Subcutaneous abdominal adipose tissue (tissue), 5 donors: ENCODE data around the gene MRPL19.
A peak's percentile ranks its signal among the peaks of the same experiment; 100 is the strongest.

ENCODE experiments used
- H3K27ac ChIP-seq: one replicate; pipeline ENCODE4 v1.7.0; 2013; ENCODE audit warnings: low read depth, mild to moderate bottlenecking, inconsistent platforms, low read length, moderate library complexity
- H3K27me3 ChIP-seq, 5 donors: one replicate each; pipeline ENCODE4 v1.7.0; 2013; ENCODE audit warnings: low read length in 5 of 5, inconsistent platforms in 1 of 5; ENCODE audit not compliant: control insufficient read depth in 5 of 5, insufficient read depth in 4 of 5
- H3K36me3 ChIP-seq, 5 donors: one replicate each; pipeline ENCODE4 v1.7.0; 2013; ENCODE audit warnings: low read length in 5 of 5; ENCODE audit not compliant: control insufficient read depth in 5 of 5, insufficient read depth in 5 of 5
- H3K4me1 ChIP-seq, 5 donors: one replicate each; pipeline ENCODE4 v1.7.0; 2013; ENCODE audit warnings: low read length in 5 of 5, mild to moderate bottlenecking in 3 of 5, moderate library complexity in 1 of 5; ENCODE audit not compliant: control insufficient read depth in 5 of 5, insufficient read depth in 5 of 5
- H3K4me3 ChIP-seq, 5 donors: one replicate each; pipeline ENCODE4 v1.7.0; 2013; ENCODE audit warnings: low read length in 5 of 5, low read depth in 1 of 5
- H3K9ac ChIP-seq, 5 donors: one replicate each; pipeline ENCODE4 v1.7.0; 2013; ENCODE audit warnings: low read length in 5 of 5, mild to moderate bottlenecking in 4 of 5, moderate library complexity in 3 of 5
- H3K9me3 ChIP-seq, 5 donors: one replicate each; pipeline ENCODE4 v1.7.0; 2013; ENCODE audit warnings: low read length in 5 of 5; ENCODE audit not compliant: control insufficient read depth in 5 of 5
- donor health status: healthy.
- donor health status: healthy.
- donor health status: healthy.
- donor health status: healthy.
- donor health status: healthy.

The MRPL19 gene

GRCh38 chr2:75606761-75607399 lies 39.7 kb upstream of the MRPL19 start:
- Histone ChIP-seq H3K4me1 (peaks cover 0 to 13% (median 4%) of the 10 kb centered on the region in 5 donors), H3K36me3 (no peaks in the 10 kb centered on the region), H3K27me3 (peaks cover 6 to 26% (median 9%) of the 10 kb centered on the region in 5 donors), H3K27ac (no peak overlapping the region), H3K9ac (no peak overlapping the region), H3K4me3 (no peak overlapping the region), H3K9me3 (no peaks in the 10 kb centered on the region)

GRCh38 chr2:75607400-75607798 lies 39.2 kb upstream of the MRPL19 start:
- Histone ChIP-seq H3K9me3 (no peaks in the 10 kb centered on the region), H3K4me3 (no peak overlapping the region), H3K36me3 (no peaks in the 10 kb centered on the region), H3K27ac (no peak overlapping the region), H3K9ac (no peak overlapping the region), H3K4me1 (peaks cover 0 to 17% (median 6%) of the 10 kb centered on the region in 5 donors), H3K27me3 (peaks cover 6 to 26% (median 9%) of the 10 kb centered on the region in 5 donors)

- no peaks in the 10 kb centered on the region for H3K36me3 ChIP-seq
- H3K9ac ChIP-seq, result no peak overlapping the region
- H3K4me1 ChIP-seq, result peaks cover 0 to 25% (median 14%) of the 10 kb centered on the region in 5 donors
- no peaks in the 10 kb centered on the region for H3K9me3 ChIP-seq
- no peak overlapping the region for H3K4me3 ChIP-seq
- peaks cover 6 to 26% (median 9%) of the 10 kb centered on the region in 5 donors for H3K27me3 ChIP-seq
- H3K27ac ChIP-seq, result no peak overlapping the region
These were observed 38.4 kb upstream of the MRPL19 start for GRCh38 chr2:75607988-75608683.

GRCh38 chr2:75608684-75609333 lies 37.8 kb upstream of the MRPL19 start:
- Histone ChIP-seq H3K36me3 (no peaks in the 10 kb centered on the region), H3K27me3 (peaks cover 6 to 26% (median 9%) of the 10 kb centered on the region in 5 donors), H3K4me3 (peak overlapping the region in 2 of 5 donors; percentile 42 to 47), H3K9ac (peak overlapping the region in 1 of 5 donors; percentile 3), H3K4me1 (peaks cover 0 to 30% (median 18%) of the 10 kb centered on the region in 5 donors), H3K9me3 (no peaks in the 10 kb centered on the region), H3K27ac (no peak overlapping the region)

- peaks cover 6 to 26% (median 9%) of the 10 kb centered on the region in 5 donors for H3K27me3 ChIP-seq
- H3K9me3 ChIP-seq, result no peaks in the 10 kb centered on the region
- no peaks in the 10 kb centered on the region for H3K36me3 ChIP-seq
- no peak overlapping the region for H3K4me3 ChIP-seq
- no peak overlapping the region for H3K9ac ChIP-seq
- peaks cover 0 to 32% (median 23%) of the 10 kb centered on the region in 5 donors for H3K4me1 ChIP-seq
- H3K27ac ChIP-seq, result no peak overlapping the region
These were observed 37.3 kb upstream of the MRPL19 start for GRCh38 chr2:75609334-75609689.

GRCh38 chr2:75609937-75610508 lies 36.6 kb upstream of the MRPL19 start:
- no peaks in the 10 kb centered on the region for H3K9me3 ChIP-seq
- no peak overlapping the region for H3K4me3 ChIP-seq
- no peaks in the 10 kb centered on the region for H3K36me3 ChIP-seq
- peaks cover 6 to 26% (median 9%) of the 10 kb centered on the region in 5 donors for H3K27me3 ChIP-seq
- H3K27ac ChIP-seq, result no peak overlapping the region
- H3K9ac ChIP-seq, result no peak overlapping the region
- H3K4me1 ChIP-seq, result peaks cover 0 to 32% (median 25%) of the 10 kb centered on the region in 5 donors

GRCh38 chr2:75610671-75611070 lies 35.9 kb upstream of the MRPL19 start:
- no peaks in the 10 kb centered on the region for H3K9me3 ChIP-seq
- H3K27me3 ChIP-seq, result peaks cover 6 to 25% (median 9%) of the 10 kb centered on the region in 5 donors
- no peaks in the 10 kb centered on the region for H3K36me3 ChIP-seq
- H3K4me1 ChIP-seq, result peaks cover 0 to 32% (median 25%) of the 10 kb centered on the region in 5 donors
- H3K4me3 ChIP-seq, result no peak overlapping the region
- no peak overlapping the region for H3K27ac ChIP-seq
- no peak overlapping the region for H3K9ac ChIP-seq

GRCh38 chr2:75612108-75612861 lies 34.3 kb upstream of the MRPL19 start:
- no peak overlapping the region for H3K27ac ChIP-seq
- peaks cover 0 to 27% (median 23%) of the 10 kb centered on the region in 5 donors for H3K4me1 ChIP-seq
- H3K4me3 ChIP-seq, result no peak overlapping the region
- H3K9me3 ChIP-seq, result peaks cover 0 to 3% (median 0%) of the 10 kb centered on the region in 5 donors
- H3K9ac ChIP-seq, result no peak overlapping the region
- no peaks in the 10 kb centered on the region for H3K36me3 ChIP-seq
- H3K27me3 ChIP-seq, result peaks cover 6 to 19% (median 9%) of the 10 kb centered on the region in 5 donors

GRCh38 chr2:75612862-75613243 lies 33.7 kb upstream of the MRPL19 start:
- H3K27ac ChIP-seq, result no peak overlapping the region
- H3K36me3 ChIP-seq, result no peaks in the 10 kb centered on the region
- no peak overlapping the region for H3K9ac ChIP-seq
- H3K27me3 ChIP-seq, result peaks cover 6 to 19% (median 8%) of the 10 kb centered on the region in 5 donors
- H3K9me3 ChIP-seq, result peaks cover 0 to 3% (median 0%) of the 10 kb centered on the region in 5 donors
- H3K4me1 ChIP-seq, result peaks cover 0 to 27% (median 23%) of the 10 kb centered on the region in 5 donors
- peak overlapping the region in 1 of 5 donors; percentile 12 for H3K4me3 ChIP-seq
